Skeletal muscle tissue (tissue), 4 donors: ENCODE results near the gene SPRED1. TPM values are rescaled to one million over a fixed set of nuclear protein-coding genes. Genes with fewer than 3 reads are reported as not detected.

Source experiments
- H3K27ac ChIP-seq: one replicate; pipeline ENCODE4 v1.7.0; 2013; ENCODE audit warnings: mild to moderate bottlenecking, low read depth, low read length, inconsistent platforms
- H3K27me3 ChIP-seq, 3 donors: one replicate each; pipeline ENCODE4 v1.7.0; 2013; ENCODE audit warnings: low read length in 3 of 3; ENCODE audit not compliant: control insufficient read depth in 3 of 3, insufficient read depth in 3 of 3
- H3K36me3 ChIP-seq, 3 donors: one replicate each; pipeline ENCODE4 v1.7.0; 2013; ENCODE audit warnings: low read length in 3 of 3; ENCODE audit not compliant: control insufficient read depth in 3 of 3, insufficient read depth in 3 of 3
- H3K4me1 ChIP-seq, 3 donors: one replicate each; pipeline ENCODE4 v1.7.0; 2013; ENCODE audit warnings: low read length in 3 of 3, mild to moderate bottlenecking in 3 of 3; ENCODE audit not compliant: control insufficient read depth in 3 of 3, insufficient read depth in 3 of 3
- H3K4me3 ChIP-seq, 3 donors: one replicate each; pipeline ENCODE4 v1.7.0; 2013; ENCODE audit warnings: low read length in 3 of 3
- H3K9ac ChIP-seq, 3 donors: one replicate each; pipeline ENCODE4 v1.7.0; 2013; ENCODE audit warnings: low read length in 3 of 3, mild to moderate bottlenecking in 3 of 3, moderate library complexity in 2 of 3, low read depth in 1 of 3
- H3K9me3 ChIP-seq, 3 donors: one replicate each; pipeline ENCODE4 v1.7.0; 2013; ENCODE audit warnings: low read length in 3 of 3; ENCODE audit not compliant: control insufficient read depth in 3 of 3
- total RNA-seq: library from RNA; depleted of rRNA; stranded (reverse); fragments of >200 nt; gene quantifications from one replicate; pipeline ENCODE4 v1.2.3, GENCODE V29; 2014
- donor health status: Osteomylitis.

The SPRED1 gene
- total RNA-seq, 1 donor from 2014 or later = 37.6 TPM

- Histone ChIP-seq H3K27ac (no peak overlapping the region), H3K4me3 (no peak overlapping the region), H3K4me1 (peaks cover 2 to 3% (median 3%) of the 10 kb centered on the region in 3 donors), H3K9me3 (no peaks in the 10 kb centered on the region), H3K9ac (no peak overlapping the region), H3K27me3 (no peaks in the 10 kb centered on the region), H3K36me3 (no peaks in the 10 kb centered on the region)
These were observed 149.1 kb downstream of the SPRED1 start for GRCh38 chr15:38401701-38402100.

GRCh38 chr15:38406436-38406835 is 153.8 kb downstream of the SPRED1 start:
- no peaks in the 10 kb centered on the region for H3K9me3 ChIP-seq
- H3K36me3 ChIP-seq = no peaks in the 10 kb centered on the region
- H3K27me3 ChIP-seq = no peaks in the 10 kb centered on the region
- H3K4me1 ChIP-seq = no peaks in the 10 kb centered on the region
- no peak overlapping the region for H3K4me3 ChIP-seq
- no peak overlapping the region for H3K9ac ChIP-seq
- H3K27ac ChIP-seq = no peak overlapping the region

Other genes with a start within 250 kb of the SPRED1 start
- 25.6 TPM for gene FAM98B, start 201.3 kb downstream of the SPRED1 start, total RNA-seq